GM18951 (cell line): ENCODE results near the gene ARHGAP1.

Experiments used
- POLR2A ChIP-seq: IDR thresholded peaks from 4 replicates; pipeline ENCODE4 v1.6.1; 2011; ENCODE audit warnings: mild to moderate bottlenecking; ENCODE audit not compliant: insufficient read length, insufficient read depth; ENCODE audit errors: extremely low read depth
- in situ Hi-C: fragments of 300-500 bp; cut with MboI; formaldehyde crosslinking; loops from one replicate; pipeline ENCODE4 v1.12.0; 2022; ENCODE audit warnings: low sequenced_read_pairs, mixed read lengths, inconsistent platforms; ENCODE audit not compliant: unreplicated experiment

Gene ARHGAP1

DNA sequence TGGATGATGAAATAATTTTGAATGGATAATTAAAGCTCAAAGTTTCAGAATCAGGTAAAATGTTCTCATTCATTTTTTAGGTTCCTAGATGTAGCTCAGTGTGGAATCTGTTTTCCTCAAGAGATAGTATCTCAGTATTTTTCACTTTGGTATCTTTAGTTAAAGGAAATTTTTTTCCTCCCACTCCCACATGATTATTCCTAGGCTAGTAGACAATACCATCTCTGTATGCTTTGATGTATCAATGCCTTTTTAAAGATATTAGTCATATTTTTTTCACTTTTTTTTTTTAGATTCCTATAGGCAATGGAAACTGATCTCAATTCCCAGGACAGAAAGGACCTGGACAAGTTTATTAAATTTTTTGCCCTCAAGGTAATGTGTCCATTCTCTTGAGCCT lies 56.4 kb downstream of the ARHGAP1 start:
- in situ Hi-C loops, result no loop called here
- no peak for TF ChIP-seq POLR2A

GRCh38 chr11:46643531-46643930 lies 56.9 kb downstream of the ARHGAP1 start:
- TF ChIP-seq POLR2A, result no peak
- in situ Hi-C loops, result no loop called here

GRCh38 chr11:46642627-46643335 lies 57.6 kb downstream of the ARHGAP1 start:
- in situ Hi-C loops, result no loop called here
- no peak for TF ChIP-seq POLR2A

DNA sequence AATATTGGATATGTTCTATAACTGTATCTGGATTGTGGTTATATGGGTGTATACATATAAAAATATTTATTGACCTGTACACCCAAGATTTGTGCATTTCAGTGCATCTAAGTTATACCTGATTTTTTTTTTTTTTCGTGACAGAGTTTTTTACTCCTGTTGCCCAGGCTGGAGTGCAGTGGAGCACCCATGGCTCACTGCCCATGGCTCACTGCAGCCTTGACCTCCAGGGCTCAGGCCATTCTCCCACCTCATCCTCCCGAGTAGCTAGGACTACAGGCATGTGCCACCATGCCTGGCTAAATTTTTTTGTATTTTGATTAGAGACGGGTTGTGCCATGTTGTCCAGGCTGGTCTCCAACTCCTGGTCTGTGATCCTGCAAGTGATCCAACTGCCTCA lies 58.8 kb downstream of the ARHGAP1 start:
- no peak for TF ChIP-seq POLR2A
- in situ Hi-C loops, result no loop called here

- TF ChIP-seq POLR2A, result no peak
- in situ Hi-C loops, result no loop called here
Measured at GRCh38 chr11:46640036-46640788, 60.2 kb downstream of the ARHGAP1 start.

- in situ Hi-C loops, result no loop called here
- no peak for TF ChIP-seq POLR2A
Measured at GRCh38 chr11:46639197-46639839, 61.1 kb downstream of the ARHGAP1 start.

DNA sequence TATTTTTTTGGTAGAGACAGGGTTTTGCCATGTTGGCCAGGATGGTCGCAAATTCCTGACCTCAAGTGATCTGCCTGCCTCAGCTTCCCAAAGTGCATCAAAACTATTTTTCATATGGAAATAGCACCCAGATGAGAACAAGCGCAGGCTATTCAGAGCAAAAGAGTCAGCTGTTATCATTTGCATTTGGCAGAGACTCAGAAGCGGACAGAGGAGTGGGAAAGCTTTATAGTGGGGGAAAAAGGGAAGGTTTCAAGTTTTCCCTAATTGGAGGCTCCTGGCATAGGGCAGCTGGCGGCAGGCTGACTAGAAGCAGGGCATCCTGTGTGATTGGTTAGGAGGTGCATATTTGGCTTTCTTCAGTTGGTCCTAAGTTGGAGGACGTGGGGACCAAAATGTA lies 62.9 kb downstream of the ARHGAP1 start:
- in situ Hi-C loops, result no loop called here
- no peak for TF ChIP-seq POLR2A

DNA sequence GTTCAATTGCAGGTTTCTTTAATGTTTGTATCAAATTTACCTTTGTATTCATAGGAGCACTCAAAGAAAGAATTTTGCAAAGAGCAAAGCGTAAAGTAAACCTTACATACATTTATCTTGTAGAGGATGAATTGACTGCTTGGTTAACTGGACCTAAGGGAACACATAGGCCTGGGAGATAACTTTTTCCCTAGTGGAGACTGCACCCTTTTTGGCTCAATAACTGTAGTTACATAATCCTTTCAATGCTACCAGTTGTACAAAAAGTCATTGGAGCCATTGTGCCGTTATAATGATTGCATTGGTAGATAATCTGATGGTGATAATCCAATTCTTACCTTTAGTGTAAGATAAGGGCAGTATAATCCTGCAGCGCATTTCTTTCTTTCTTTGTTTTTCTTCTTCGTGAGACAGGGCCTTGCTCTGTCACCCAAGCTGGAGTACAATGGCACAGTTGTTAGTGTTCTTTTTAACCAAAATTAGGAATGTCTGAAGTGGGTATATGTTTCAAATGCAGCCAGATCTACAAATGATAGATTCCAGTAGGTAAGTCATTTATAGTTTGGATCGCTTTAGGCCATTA lies 64.8 kb downstream of the ARHGAP1 start:
- in situ Hi-C loops, result no loop called here

DNA sequence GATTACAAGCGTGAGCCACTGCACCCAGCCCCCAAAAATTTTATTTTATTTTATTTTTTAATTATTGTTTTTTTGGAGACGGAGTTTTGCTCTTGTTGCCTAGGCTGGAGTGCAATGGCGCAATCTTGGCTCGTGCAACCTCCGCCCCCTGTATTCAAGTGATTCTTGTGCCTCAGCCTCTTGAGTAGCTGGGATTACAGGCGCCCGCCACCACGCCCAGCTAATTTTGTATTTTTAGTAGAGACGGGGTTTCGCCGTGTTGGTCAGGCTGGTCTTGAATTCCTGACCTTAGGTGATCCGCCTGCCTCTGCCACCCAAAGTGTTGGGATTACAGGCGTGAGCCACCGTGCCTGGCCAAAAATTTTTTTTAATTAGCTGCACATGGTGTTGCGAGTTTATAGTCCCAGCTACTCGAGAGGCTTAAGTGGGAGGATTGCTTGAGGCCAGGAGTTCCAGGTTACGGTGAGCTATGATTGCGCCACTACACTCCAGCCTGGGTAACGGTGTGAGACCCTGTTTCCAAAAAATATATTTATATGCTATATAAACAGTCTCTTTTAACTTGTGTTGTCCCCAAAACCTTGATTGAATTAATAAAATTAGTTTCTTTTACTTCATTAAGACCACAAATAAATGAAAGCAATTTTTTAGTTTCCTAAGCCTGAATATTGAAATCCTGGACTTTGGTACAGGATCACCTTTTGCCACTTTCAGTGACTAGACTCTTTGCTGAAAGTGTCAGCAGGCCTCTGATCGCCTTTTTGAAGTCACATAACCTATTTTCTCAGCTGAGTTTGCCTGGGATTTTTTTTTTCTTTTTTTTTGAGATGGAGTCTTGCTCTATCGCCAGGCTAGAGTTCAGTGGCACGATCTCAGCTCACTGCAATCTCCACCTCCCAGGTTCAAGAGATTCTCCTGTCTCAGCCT lies 66.9 kb downstream of the ARHGAP1 start:
- in situ Hi-C loops, result no loop called here
- TF ChIP-seq POLR2A, result no peak

More for the DNA sequence above, 64.8 kb downstream of the ARHGAP1 start:
- no peak for TF ChIP-seq POLR2A

- TF ChIP-seq POLR2A, result no peak
- in situ Hi-C loops, result no loop called here
Measured at GRCh38 chr11:46632502-46632901, 67.9 kb downstream of the ARHGAP1 start.

DNA sequence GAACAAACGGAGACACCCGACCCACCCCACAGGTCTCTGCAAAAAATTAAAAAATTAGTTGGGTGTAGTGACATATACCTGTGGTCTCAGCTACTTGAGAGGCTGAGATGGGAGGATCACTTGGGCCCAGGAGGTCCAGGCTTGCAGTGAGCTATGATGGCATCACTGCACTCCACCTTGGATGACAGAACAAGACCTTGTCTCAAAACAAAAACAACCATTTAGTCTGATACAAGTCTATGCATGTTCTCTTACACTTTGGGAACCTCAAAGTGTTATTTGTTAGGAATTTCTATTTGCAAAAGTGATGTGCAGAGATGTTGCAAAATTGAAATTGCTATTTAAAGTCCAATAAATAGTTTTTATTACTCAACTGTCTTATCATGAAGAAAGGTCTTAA lies 68.7 kb downstream of the ARHGAP1 start:
- no peak for TF ChIP-seq POLR2A
- in situ Hi-C loops, result no loop called here

GRCh38 chr11:46630237-46630636 lies 70.2 kb downstream of the ARHGAP1 start:
- in situ Hi-C loops, result no loop called here
- no peak for TF ChIP-seq POLR2A
